Erythroblast (primary cell): Measurements from ENCODE around the gene AMHR2.
"Not testable (repeated sequence)": the region's sequence is repeated elsewhere in the genome, so short reads cannot be mapped to it uniquely, and the experiment has no call there.

ENCODE experiments used
- DNase-seq, 2 experiments: peaks; one replicate each; lab custom pipeline; 2025; lab: John Stamatoyannopoulos, UW
- GATA1 ChIP-seq: IDR thresholded peaks from 2 replicates; pipeline ENCODE4 v1.6.1; 2011; ENCODE audit warnings: low read depth, mild to moderate bottlenecking, control low read depth, low read length, moderate library complexity
- POLR2A ChIP-seq: IDR thresholded peaks from 2 replicates; pipeline ENCODE4 v1.6.1; 2011; ENCODE audit warnings: mild to moderate bottlenecking, low read length

Gene AMHR2

GRCh38 chr12:53423597-53423996 lies at the start of gene AMHR2:
Gene AMHR2, plus strand, starts transcription at chr12:53423855. Its CDS starts 80 bp downstream, at chr12:53423935.
- TF ChIP-seq POLR2A (no peak), GATA1 (no peak)
- DNase-seq = no peak

- DNase-seq = not testable (repeated sequence)
These were observed 49.4 kb upstream of the AMHR2 start for GRCh38 chr12:53374277-53374676.

- TF ChIP-seq GATA1 = no peak
- no peak for TF ChIP-seq POLR2A
- DNase-seq = no peak
These were observed 46.9 kb upstream of the AMHR2 start for GRCh38 chr12:53376747-53377146.

- TF ChIP-seq GATA1 (no peak), POLR2A (no peak)
- DNase-seq = no peak
These were observed 45.4 kb upstream of the AMHR2 start for GRCh38 chr12:53378222-53378621.

- DNase-seq = peak in 1 of 2 experiments; percentile 62
- TF ChIP-seq GATA1 (no peak), POLR2A (no peak)
These were observed 44.8 kb upstream of the AMHR2 start for GRCh38 chr12:53378724-53379388.

GRCh38 chr12:53379389-53380103 lies 44.1 kb upstream of the AMHR2 start:
- peak; percentile 100 for DNase-seq
- peak; percentile 96 for TF ChIP-seq POLR2A
- no peak for TF ChIP-seq GATA1

- no peak for TF ChIP-seq GATA1
- TF ChIP-seq POLR2A = no peak
- DNase-seq = peak; percentile 96 to 97
These were observed 43.4 kb upstream of the AMHR2 start, which contains the start of gene SP1 for GRCh38 chr12:53380104-53380793. Gene SP1, plus strand, starts transcription at chr12:53380176. Its CDS starts 116 bp downstream, at chr12:53380292.

- peak in 1 of 2 experiments; percentile 44 for DNase-seq
- TF ChIP-seq GATA1 (no peak), POLR2A (no peak)
These were observed 42.6 kb upstream of the AMHR2 start for GRCh38 chr12:53380794-53381730.

GRCh38 chr12:53381731-53382630 lies 41.7 kb upstream of the AMHR2 start:
- TF ChIP-seq POLR2A (no peak), GATA1 (no peak)
- peak; percentile 75 to 79 for DNase-seq

- DNase-seq = no peak
- no peak for TF ChIP-seq POLR2A
- no peak for TF ChIP-seq GATA1
These were observed 40.4 kb upstream of the AMHR2 start for GRCh38 chr12:53383258-53383657.

- not testable (repeated sequence) for DNase-seq
These were observed 37.3 kb upstream of the AMHR2 start for GRCh38 chr12:53386381-53386780.

- no peak for TF ChIP-seq POLR2A
- no peak for TF ChIP-seq GATA1
- DNase-seq = no peak
These were observed 34.7 kb upstream of the AMHR2 start for GRCh38 chr12:53388932-53389331.

GRCh38 chr12:53389702-53390101 lies 34.0 kb upstream of the AMHR2 start:
- TF ChIP-seq POLR2A (no peak), GATA1 (no peak)
- DNase-seq = no peak
